HG02852 (cell line): ENCODE results near the gene NAGPA.
"Not testable (repeated sequence)": the region's sequence is repeated elsewhere in the genome, so short reads cannot be mapped to it uniquely, and the experiment has no call there.

Source experiments
- ATAC-seq: cut with Tn5 transposase; IDR thresholded peaks from one replicate; pipeline ENCODE4 v1.9.1; 2021; ENCODE audit warnings: mild to moderate bottlenecking, moderate library complexity; ENCODE audit not compliant: unreplicated experiment

NAGPA gene, protein sequence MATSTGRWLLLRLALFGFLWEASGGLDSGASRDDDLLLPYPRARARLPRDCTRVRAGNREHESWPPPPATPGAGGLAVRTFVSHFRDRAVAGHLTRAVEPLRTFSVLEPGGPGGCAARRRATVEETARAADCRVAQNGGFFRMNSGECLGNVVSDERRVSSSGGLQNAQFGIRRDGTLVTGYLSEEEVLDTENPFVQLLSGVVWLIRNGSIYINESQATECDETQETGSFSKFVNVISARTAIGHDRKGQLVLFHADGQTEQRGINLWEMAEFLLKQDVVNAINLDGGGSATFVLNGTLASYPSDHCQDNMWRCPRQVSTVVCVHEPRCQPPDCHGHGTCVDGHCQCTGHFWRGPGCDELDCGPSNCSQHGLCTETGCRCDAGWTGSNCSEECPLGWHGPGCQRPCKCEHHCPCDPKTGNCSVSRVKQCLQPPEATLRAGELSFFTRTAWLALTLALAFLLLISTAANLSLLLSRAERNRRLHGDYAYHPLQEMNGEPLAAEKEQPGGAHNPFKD

DNA sequence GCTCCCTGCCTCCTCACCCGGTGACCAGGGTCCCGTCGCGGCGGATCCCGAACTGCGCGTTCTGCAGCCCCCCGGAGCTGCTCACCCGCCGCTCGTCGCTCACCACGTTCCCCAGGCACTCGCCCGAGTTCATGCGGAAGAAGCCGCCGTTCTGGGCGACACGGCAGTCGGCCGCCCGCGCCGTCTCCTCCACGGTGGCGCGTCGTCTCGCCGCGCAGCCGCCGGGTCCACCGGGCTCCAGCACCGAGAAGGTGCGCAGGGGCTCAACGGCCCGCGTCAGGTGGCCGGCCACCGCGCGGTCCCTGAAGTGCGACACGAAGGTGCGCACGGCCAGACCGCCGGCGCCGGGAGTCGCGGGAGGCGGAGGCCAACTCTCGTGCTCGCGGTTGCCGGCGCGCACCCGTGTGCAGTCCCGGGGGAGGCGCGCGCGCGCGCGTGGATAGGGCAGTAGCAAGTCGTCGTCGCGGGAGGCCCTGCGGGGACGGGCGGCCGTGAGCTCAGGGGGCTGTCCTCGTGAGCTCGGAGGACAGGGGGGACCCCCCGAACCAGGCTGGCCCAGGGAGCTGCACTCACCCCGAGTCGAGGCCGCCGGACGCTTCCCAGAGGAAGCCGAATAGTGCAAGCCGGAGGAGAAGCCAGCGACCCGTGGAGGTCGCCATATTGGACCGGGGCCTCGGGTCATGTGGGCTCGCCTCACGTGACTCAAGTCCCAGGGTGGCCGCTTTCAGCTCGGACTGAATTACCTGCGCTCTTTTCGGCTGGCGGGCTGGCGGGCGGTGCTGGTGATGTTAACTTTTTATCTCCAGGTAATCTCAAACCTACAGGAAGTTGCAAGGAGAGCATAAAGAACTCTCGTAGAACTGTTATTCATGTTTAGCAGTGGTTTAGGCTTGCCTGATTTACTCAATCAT, at the start of gene NAGPA:
TSS of gene NAGPA (minus strand) at position 680 of the 911 bp plus-strand sequence. CDS start at position 659, 21 bp downstream.
- ATAC-seq = peak; percentile 90

DNA sequence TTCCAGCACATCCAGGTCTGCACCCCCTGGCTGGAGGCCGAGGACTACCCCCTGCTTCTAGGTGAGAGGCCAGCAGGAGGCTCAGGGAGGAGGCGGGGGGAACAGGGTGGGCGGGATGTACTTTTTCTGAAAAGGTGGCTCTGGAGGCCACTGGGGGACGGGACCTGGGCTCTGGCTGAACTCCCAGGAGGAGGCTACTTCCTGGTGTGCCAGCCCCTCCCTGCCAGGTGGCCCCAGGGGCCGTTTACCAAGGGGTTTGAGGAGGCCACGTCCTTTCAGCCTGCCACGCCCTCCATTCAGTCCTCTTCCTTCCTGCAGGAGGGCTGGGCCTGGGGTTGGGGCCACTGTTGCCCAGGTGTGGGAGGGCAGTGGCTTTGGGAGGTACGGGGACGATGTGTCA, 47.3 kb upstream of the NAGPA start:
- not testable (repeated sequence) for ATAC-seq

DNA sequence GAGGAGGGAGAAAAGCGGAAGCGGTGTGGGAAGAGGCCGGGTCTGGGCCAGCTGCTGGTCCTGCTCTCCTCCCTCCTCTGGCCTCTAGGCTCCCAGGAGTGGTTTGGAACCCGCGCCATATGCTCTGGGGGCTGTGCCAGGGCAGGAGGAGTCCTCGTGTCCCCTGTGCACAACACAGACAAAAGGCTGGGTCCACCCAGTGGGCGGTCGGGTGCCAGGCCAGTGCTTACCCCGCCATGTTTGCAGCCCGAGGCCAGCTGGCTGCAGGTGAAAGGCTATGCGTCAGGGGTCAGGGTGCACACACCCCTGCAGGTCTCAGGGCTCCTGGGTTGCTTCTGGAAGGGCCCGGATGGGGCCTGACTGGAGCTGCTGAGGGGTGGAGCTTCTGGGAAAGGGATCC, 46.7 kb upstream of the NAGPA start:
- not testable (repeated sequence) for ATAC-seq

DNA sequence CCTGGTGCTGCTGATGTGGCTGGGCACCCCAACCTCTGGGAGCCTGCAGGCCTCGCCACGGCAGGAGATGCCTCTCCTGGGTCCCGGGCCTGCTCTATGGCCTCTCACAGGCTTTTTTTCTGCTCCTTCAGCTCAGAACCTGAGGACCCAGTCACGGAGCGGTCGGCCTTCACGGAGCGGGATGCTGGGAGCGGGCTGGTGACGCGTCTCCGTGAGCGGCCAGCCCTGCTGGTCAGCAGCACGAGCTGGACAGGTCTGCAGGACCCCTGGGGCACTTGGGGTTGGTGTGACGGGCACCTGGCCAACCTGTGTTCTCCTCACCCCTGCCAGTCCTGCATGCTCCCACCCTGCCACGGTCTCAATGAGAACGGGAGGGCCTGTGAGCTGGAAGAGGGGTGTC, 44.9 kb upstream of the NAGPA start:
- ATAC-seq = no peak

DNA sequence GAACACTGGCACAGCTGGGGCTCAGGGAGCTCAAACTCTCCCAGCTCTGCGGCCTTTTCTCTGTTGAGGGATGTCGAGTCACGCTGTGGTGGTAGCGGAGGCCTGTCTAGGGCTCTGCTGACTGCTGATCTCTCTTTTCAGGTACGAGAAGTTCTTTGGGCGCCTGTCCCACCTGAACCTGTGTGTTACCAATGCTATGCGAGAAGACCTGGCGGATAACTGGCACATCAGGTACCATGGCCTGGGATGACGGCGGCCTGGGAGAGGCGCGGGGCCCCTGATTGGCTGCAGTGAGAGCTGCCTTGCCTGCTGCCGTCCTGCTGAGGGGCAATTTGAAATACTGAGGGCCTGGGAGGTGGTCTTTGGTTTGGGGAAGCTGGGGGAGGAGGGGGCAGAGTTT, 43.6 kb upstream of the NAGPA start:
- no peak for ATAC-seq

DNA sequence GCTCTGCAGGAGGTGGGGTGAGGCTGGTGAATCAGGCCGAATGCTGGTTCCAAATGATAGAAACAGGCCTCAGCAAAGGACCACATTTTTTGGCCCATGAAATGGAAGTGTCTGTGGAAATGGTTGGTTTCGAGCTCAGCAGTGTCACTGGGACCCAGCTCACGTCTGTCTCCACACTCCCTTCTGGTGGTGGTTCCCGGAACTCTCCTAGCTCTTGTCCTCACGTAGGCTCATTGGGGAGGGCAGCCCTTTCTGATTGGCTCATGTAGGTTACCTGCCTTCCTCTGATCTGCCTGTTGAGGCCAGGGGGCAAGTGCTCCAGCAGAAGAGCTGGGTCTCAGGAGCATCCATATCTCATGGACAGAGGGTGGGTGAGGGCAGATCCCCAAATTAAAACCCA, 41.9 kb upstream of the NAGPA start:
- no peak for ATAC-seq

DNA sequence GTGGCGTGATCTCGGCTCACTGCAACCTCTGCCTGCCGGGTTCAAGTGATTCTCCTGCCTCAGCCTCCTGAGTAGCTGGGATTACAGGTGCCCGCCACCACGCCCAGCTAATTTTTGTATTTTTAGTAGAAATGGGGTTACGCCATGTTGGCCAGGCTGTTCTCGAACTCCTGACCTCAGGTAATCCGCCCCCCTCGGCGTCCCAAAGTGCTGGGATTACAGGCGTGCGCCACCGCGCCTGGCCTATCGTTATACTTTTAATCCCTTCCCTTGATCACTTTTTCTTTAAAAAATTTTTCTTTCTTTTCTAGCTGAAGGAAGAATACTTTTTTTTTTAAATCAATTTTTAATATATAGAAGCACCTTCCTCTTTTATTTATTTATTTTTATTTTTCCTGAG, 40.0 kb upstream of the NAGPA start:
- ATAC-seq = not testable (repeated sequence)

DNA sequence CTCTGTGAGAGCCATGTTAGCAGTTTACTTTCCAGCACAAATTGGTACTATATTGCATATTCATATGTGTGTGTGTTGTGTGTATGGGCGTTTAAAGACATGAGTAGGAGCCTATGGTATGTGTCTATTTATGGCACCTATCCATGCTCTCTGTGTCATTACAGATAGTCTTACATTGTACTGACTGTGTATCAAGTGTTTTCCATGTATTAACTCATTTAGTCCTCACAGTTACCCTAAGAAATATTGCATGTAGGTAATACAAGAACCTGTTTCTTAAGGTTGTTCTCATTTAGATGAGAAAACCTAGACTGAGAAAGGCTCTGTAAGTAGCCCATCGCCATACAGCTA, 39.5 kb upstream of the NAGPA start:
- no peak for ATAC-seq

DNA sequence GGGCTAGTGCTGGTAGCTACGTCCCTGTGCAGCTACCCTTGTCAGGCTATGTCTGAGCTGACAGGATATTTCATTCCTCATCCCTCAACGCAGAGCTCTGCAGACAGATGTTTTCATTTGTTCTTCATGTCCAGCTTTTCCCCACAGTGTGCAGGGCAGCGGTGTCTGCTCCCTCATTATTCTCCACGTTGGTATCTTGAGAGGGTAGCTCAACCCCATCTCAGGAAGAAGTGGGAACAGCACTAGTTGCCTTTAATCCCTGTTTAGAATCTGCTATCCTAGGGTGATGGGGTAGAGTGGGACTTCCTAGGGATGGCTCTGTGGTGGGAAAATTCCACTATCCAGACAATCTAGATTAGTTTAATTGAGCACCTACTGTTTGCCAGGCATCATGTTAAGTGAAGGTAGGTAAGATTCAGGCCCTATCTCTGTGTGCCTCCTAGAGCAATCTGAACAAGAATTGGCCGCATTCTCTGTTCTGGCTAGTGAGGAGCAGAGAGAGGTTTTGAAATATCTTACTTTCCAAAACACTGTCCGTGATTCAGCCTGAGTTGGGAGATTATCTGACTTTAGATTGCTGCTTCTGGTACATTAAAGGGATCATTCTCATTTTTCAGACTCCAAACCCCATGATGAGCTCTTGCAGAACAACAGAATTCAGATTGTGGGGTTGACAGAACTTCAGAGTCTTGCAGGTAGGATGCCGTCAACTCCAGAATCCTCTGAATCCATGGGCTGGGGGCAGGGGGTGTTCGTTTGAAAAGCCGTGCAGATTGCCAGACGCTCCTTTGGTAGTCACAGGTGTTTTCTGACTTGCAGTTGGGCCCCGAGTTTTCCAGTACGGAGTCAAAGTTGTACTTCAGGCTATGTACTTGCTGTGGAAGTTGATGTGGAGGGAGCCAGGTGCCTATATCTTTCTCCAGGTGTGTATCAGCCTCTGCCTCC, 38.9 kb upstream of the NAGPA start:
- no peak for ATAC-seq

DNA sequence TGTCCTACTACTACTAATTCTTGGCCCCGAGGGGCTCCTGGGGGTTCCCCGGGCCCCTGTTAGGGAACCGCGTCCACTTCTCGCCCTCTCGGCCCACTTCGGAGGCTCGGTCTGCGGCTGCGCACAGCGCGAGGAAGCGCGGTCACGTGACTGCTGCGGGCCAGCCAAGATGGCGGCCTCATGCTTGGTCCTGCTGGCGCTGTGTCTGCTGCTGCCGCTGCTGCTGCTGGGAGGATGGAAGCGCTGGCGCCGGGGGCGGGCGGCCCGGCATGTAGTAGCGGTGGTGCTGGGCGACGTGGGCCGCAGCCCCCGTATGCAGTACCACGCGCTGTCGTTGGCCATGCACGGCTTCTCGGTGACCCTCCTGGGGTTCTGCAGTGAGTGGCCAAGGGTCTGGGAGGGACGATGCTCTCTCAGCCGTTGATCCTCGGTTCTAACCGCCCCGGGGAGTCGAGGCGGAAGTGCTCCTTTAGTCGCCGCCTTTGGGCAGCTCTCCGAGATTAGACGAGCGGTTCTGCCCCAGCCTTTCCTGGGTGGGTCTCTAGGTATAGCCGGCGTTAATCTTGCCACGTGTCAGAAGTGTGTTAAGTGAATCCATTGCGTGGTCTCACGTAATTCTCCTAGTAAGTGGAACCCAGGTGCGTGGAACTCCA, 38.1 kb upstream of the NAGPA start, which contains the start of gene ALG1:
TSS of gene ALG1 (plus strand) at position 163 of the 653 bp plus-strand sequence. CDS start at position 170, 7 bp downstream.
- peak; percentile 91 for ATAC-seq

DNA sequence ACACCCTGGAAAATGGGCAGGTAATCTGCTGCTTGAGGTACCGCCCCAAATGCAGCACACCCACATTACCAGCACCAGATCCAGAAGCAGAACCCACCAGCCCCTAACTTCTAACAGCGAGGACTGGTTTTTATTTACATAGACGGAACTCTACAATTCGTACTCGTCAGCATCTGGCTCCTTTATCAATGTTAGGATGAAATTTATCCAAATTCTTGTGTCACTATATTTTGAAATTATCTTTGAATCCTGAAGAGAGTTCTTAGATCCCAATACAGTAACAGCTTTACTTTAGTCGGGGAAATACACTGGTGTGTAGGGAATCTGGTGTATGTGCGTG, 37.6 kb upstream of the NAGPA start:
- no peak for ATAC-seq

DNA sequence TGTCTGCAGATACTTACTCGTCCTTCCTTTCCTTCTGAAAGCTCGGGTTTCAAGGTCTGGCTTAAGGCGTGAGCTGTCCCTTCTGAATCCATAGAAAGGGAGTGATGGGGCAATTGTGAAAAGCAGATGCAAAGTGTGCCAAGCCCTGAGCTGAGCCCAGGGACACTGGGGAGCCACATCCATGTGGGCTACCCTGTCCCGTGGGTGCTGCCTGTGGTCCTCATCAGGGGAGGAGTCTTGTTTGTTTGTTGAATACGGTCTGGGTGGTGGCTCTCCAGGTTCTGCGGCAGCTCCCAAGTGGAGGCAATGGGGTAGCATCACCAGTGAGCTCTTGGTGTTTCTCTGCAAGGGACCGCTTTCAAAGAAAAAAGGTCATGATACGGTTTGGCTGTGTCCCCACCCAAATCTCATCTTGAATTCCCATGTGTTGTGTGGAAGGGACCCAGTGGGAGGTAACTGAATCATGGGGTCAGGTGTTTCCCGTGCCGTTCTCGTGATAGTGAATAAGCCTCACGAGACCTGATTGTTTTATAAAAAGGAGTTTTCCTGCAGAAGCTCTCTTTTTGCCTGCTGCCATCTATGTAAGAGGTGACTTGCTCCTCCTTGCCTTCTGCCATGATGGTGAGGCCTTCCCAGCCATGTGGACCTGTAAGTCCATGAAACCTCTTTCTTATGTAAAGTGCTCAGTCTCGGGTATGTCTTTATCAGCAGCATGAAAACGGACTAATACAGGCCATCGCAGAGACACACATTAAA, 36.9 kb upstream of the NAGPA start:
- no peak for ATAC-seq

DNA sequence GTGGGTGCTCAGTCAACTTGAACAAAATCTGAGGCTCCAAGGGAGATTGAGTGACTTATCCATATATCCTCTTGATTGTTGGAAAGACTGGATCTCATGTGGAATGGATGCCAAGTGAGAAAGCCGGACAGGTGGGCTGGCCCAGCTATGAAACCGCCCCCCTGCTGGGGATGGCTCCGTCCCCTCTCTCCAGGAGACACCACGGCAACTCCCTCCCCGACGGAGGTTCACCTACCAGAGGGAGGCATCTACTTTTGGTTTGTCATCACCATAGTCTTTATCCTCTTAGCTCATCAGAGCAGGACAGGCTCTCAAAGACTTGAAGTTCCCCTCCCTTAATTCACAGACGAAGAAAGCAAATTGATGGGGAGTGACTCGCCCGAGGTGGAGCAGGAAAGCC, 36.1 kb upstream of the NAGPA start:
- ATAC-seq = no peak

DNA sequence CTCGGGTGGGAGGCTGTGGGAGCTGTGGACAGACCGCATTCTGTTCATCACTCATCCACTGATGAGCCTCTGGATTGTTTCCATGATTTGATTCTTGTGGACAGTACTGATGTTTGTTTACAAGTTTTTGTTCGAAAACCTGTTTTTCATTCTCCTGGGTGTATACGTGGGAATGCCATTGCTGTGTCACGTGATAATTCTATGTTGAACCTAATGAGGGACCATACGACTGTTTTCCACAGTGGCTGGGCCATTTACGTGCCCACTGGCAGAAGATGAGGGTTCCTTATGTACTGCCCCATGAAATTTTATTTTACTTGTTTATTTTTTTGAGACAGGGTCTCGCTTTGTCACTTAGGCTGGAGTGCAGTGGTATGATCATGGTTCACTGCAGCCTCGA, 35.3 kb upstream of the NAGPA start:
- no peak for ATAC-seq

DNA sequence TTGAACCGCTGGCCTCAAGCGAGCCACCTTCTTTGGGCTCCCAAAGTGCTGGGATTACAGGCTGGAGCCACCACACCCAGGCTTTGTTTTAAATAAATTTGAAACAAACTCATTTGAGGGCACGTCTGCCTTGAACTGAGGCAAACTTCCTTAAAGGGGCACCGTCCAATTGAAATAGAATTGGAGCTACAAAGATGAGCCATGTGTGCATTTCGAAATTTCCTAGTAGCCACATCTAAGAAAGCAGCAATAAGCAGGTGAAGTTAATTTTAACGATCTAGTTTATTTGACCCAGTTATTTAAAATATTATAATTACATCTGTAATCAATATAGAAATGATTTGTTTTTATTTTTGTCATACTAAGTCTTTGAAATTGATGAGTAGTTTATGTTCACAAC, 32.8 kb upstream of the NAGPA start:
- no peak for ATAC-seq

DNA sequence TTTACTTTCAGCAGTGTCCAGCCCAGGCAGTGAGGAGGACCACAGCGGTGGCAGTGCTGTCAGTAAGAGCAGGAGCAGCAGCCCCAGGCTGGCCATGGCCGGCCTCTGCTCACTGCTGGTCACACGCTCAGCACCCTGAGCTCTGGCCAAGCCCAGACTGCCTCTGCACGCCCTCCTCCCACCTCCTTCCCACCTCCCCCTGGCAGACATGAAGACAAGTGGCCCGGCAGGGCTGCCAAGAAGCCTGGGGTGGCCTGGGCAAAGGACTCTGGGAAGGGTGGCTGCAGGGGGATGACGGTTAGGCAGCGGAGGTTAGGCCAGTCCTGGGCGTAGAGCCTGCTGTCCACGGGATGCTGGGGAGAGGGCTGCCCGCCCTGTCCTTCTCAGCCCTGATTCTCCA, 32.1 kb upstream of the NAGPA start, which contains the start of gene C16orf89:
TSS of gene C16orf89 (minus strand) at position 144 of the 400 bp plus-strand sequence. CDS start at position 96, 48 bp downstream.
- no peak for ATAC-seq

DNA sequence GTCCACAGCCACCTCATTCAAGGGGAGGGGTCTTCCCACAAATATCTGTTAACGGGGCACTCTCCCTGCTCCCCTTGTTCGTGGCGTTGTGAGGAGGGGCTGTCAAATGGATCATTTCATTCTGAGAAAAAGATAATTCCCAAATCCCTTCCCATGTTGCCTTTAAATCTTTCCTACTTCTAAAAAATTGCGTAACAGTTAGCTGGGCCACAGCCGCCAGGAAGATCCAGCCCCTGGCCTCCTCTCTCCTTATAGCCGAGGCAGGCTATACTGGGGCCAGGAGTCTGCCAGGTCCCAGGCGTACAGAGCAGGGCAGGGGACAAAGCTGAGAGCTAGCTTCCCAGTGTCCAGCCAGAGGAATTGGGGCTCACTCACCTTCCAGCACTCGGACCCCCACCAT, 31.6 kb upstream of the NAGPA start:
- ATAC-seq = no peak

DNA sequence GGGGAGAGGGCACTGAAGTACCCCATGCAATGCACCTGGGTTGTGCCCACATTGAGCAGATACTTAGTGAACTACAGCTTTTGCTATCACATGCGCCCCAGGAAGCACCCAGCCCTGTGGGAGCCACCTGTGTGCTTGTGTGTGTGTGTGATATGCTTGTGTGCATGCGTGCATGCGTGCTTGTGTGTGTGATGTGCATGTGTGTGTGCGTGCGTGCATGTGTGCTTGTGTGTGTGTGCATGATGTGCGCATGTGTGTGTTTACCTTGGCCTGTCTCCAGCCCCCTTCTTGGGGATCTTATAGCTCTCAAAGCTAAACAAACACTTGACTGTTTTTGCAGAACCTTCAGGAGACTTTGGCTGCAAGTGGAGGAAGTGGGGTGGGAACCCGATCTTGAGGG, 31.2 kb upstream of the NAGPA start:
- ATAC-seq = no peak
